Bronchial epithelial cell (primary cell): ENCODE measurements around the gene MAMSTR. TPM values are rescaled to one million over a fixed set of nuclear protein-coding genes. Genes with fewer than 3 reads are reported as not detected.
A peak's percentile ranks its signal among the peaks of the same experiment; 100 is the strongest.

Experiments used
- DNase-seq: peaks from one replicate; pipeline ENCODE4 v3.0.0-alpha.2; 2010; ENCODE audit warnings: low read depth
- FAIRE-seq: peaks from 2 replicates; lab custom pipeline; 2011; peaks lifted over from hg19 to GRCh38; lab: Jason Lieb, UNC
- H3K27me3 ChIP-seq: 2 replicates; pipeline ENCODE4 v1.5.1; 2011; ENCODE audit warnings: low read length; ENCODE audit not compliant: control insufficient read depth, insufficient read depth
- H3K36me3 ChIP-seq: 2 replicates; pipeline ENCODE4 v1.5.1; 2011; ENCODE audit warnings: low read length; ENCODE audit not compliant: control insufficient read depth, insufficient read depth
- H3K4me3 ChIP-seq: 2 replicates; pipeline ENCODE4 v1.5.1; 2011; ENCODE audit warnings: mild to moderate bottlenecking, low read depth, low read length, control low read depth
- total RNA-seq: library from RNA; depleted of rRNA; stranded (reverse); fragments of >200 nt; gene quantifications from 2 replicates; pipeline ENCODE4 v1.2.1, GENCODE V29; 2014
- TF ChIP-seq, protein P1 (sequence below): IDR thresholded peaks from 2 replicates; pipeline ENCODE4 v1.5.1; 2011; ENCODE audit warnings: mild to moderate bottlenecking, moderate library complexity, low read length, control low read depth, inconsistent platforms; ENCODE audit not compliant: insufficient read depth, severe bottlenecking

MAMSTR gene
- total RNA-seq, 1 donor from 2014 or later, result 0.26 TPM

DNA sequence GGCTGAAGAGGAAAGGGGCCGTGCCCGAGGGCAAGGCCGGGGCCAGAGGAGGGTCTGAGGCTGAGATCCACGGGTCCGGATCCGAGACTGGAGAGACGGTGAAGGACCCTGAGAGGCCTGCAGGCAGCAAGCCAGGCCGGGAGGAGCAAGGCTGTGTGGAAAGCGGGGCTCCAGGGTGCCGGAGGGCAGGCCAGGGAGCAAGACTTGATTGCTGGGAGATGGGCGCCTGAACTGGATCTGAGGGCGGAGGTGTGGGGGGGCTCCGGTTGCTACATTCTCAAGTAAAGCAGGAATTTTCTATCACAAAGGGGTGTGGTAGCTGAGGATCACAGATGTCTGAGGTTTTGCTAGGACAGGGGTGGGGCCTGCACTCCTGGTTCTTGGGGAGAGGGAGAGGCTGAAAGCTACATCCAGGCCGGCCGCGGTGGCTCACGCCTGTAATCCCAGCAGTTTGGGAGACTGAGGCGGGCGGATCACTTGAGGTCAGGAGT is 3.8 kb downstream of the MAMSTR start:
- no peak overlapping the region for H3K4me3 ChIP-seq
- TF ChIP-seq, protein P1, sequence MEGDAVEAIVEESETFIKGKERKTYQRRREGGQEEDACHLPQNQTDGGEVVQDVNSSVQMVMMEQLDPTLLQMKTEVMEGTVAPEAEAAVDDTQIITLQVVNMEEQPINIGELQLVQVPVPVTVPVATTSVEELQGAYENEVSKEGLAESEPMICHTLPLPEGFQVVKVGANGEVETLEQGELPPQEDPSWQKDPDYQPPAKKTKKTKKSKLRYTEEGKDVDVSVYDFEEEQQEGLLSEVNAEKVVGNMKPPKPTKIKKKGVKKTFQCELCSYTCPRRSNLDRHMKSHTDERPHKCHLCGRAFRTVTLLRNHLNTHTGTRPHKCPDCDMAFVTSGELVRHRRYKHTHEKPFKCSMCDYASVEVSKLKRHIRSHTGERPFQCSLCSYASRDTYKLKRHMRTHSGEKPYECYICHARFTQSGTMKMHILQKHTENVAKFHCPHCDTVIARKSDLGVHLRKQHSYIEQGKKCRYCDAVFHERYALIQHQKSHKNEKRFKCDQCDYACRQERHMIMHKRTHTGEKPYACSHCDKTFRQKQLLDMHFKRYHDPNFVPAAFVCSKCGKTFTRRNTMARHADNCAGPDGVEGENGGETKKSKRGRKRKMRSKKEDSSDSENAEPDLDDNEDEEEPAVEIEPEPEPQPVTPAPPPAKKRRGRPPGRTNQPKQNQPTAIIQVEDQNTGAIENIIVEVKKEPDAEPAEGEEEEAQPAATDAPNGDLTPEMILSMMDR, result no peak
- FAIRE-seq (no peak), DNase-seq (no peak)
- no peaks in the 10 kb centered on the region for H3K36me3 ChIP-seq
- H3K27me3 ChIP-seq, result no peaks in the 10 kb centered on the region

DNA sequence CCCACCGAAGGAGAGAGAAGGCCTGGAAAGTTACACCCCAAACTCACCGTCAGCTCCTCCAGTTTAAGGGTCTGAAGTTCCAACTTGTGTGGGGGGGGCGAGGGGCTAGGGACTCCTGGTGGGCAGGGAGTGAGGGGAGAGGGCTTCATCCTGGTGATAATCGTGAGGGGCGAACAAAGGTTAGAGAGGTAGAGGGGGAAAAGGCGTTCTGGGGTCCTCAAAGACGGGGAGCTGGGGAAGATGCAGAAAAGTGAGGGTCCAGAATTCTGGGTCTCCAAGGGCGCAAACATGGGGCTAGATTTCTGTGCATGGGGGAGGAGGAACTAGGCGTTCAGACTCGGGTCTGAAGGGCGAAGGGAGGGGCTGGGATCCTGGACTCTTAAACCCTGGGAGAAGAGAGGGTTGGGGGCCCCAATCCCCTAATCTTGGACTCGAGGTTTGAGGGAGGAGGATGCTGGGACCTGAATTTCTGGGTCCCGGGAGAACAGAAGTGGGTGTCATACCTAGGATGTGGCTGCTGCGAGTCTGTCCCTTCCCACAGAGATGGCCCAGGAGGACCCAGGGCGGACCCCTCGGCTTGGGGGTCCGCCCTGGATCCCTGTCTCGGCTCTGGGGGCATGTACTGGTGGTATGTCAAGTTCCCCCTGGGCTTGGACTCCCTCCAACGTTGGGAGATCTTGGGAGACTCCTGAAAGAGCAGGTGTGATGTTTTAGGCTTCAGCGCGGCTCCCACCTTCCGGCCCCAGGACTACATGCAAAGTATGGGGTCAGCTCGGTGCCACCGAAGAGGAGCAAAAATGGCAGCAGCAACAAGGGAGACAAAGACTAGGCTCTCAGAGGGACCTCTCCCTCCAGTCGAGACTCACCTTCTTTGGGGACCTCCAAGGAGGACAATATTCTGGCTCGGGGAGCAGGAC is 4.5 kb downstream of the MAMSTR start:
- no peak for FAIRE-seq
- TF ChIP-seq, protein P1, result no peak
- H3K4me3 ChIP-seq, result peak overlapping the region; percentile 56
- H3K36me3 ChIP-seq, result no peaks in the 10 kb centered on the region
- H3K27me3 ChIP-seq, result no peaks in the 10 kb centered on the region
- no peak for DNase-seq

DNA sequence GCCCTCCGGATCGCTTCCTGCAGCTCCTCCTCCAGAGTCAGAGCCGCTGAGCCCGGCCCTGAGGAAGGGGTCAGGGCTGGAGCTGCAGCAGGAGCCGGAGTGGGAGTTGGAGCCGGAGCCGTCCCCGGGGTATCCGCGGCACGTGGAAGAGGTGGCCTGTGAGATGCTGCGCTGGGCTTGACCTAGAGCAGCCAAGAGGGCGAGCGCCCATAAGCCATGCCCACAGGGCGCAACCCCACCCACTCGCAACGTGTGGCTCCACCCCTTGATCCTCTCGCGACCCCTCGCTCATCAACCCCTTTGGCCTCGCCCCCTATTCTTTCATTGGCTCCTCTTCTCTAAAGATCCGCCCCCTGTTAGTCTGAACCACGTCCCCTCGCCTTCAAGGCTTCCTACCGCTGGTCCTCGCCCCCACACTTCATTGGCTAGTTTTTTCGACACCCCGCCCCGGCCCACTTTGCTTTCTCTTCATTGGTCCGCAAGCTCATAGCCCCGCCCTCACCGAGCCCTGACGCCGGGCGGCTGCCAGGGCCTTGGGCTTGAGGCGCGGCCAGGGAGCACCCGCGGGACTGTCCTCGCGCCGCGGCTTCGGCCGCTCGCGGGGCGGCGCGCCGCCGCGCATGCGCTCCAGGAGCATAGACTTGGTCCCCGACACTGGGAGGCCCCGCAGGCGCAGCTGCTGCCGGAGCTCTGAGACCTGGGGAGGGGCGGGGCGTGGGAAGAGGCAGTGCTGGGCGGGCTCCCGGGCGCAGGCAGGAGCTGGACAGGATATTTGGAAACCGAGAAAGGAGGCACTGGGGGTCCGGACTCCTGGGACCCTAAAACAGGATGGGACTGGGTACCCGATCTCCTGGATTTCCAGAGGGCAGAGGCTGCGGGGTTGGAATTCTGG is 5.4 kb downstream of the MAMSTR start:
- FAIRE-seq, result no peak
- Histone ChIP-seq H3K27me3 (no peaks in the 10 kb centered on the region), H3K4me3 (peak overlapping the region; percentile 56), H3K36me3 (no peaks in the 10 kb centered on the region)
- DNase-seq, result peak; percentile 97
- TF ChIP-seq, protein P1, result no peak

DNA sequence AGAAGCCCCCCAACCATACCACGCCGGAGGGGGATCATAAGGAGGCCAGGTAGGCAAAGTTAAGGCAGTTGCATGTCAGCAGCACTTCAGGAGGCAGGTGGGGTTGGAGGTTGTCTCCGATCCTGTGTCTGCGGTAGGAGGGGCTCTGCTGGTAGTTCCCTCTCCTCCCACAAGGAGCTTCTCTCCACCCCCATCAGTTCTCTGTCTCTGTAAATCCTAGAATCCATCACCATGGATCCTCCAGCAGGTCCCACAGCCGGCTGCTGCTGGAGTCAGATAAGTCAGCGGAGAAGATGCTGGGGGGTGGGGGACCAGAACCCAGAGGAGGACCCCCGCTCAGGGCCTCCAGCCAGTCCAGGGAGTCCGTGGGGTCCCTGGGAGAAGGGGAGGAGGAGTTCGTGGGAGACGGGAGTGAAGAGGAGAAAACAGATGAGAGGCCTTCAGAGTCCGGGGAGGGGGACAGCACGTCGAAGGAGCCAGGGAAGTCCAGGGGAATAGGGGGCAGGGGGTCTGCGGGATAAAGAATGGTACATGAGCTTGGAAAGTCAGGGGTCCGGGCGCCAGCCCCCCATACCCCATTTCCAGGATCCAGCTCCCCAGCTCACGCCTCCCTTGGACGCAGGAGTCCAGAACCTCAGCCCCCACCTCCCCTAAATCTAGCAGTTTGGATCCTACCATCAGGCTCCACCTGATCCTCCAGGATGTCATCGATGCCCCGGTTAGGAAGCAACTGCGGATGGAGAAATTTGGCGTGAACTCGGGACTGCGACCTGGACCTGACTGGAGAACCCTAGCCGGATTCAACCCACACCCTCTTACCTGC is 6.3 kb downstream of the MAMSTR start:
- TF ChIP-seq, protein P1, result peak; percentile 35
- no peak for DNase-seq
- Histone ChIP-seq H3K36me3 (no peaks in the 10 kb centered on the region), H3K27me3 (no peaks in the 10 kb centered on the region), H3K4me3 (peak overlapping the region; percentile 51)
- FAIRE-seq, result no peak

DNA sequence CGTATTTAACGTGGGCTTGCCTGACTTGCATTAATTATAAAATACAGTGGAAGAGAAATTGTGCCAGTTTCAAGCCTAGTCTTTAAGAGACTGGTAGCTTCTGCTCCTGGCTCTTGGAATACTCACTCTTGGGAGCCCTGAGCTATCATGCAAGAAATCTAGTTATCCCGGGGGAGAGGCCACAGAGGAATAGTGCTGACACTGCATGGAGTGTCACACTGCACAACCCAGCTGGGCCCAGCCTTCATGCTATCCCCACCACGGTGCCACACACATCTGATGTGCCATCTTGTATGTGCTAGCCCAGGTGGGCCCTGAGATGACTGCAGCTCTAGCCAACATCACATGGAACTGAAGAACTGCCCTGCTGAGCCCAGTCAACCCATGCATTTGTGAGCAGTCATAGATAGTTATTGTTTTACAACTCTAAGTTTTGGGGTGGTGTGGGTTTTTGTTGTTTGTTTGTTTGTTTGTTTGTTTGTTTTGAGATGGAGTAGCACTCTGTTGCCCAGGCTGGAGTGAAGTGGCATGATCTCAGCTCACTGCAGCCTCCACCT is 8.3 kb downstream of the MAMSTR start:
- TF ChIP-seq, protein P1, result no peak
- no peak overlapping the region for H3K4me3 ChIP-seq
- DNase-seq (no peak), FAIRE-seq (no peak)
- no peaks in the 10 kb centered on the region for H3K36me3 ChIP-seq
- no peaks in the 10 kb centered on the region for H3K27me3 ChIP-seq
